Activated CD8-positive, alpha-beta T cell treated with anti-CD3 and anti-CD28 coated beads for 36 hours (primary cell): ENCODE results near the gene MEF2C. TPM values are rescaled to one million over a fixed set of nuclear protein-coding genes. Genes with fewer than 3 reads are reported as not detected.
A peak's percentile ranks its signal among the peaks of the same experiment; 100 is the strongest.

Experiments used
- ATAC-seq: fragments of 200-7000 bp; cut with Tn5 transposase; one replicate; pipeline ENCODE4 v1.10.0; 2021; ENCODE audit warnings: mild to moderate bottlenecking, moderate library complexity
- CTCF ChIA-PET: fragments of 350-600 bp; sonication (Branson Sonifier 250); formaldehyde crosslinking; loops from one replicate; lab custom pipeline; 2021; ENCODE audit warnings: antibody characterized with exemption; lab: Charles Lee
- POLR2A ChIA-PET: fragments of 350-600 bp; sonication (Branson Sonifier 250); formaldehyde crosslinking; loops from one replicate; lab custom pipeline; 2021; ENCODE audit warnings: antibody characterized with exemption; lab: Charles Lee
- DNase-seq: peaks from one replicate; pipeline ENCODE4 v3.0.0-alpha.2; 2020
- H3K27ac Mint-ChIP-seq: one replicate; pipeline ENCODE4 v1.8.0; 2021; ENCODE audit warnings: mild to moderate bottlenecking, mixed read lengths
- H3K27me3 Mint-ChIP-seq: one replicate; pipeline ENCODE4 v1.8.0; 2021; ENCODE audit warnings: mixed read lengths
- H3K36me3 Mint-ChIP-seq: one replicate; pipeline ENCODE4 v1.8.0; 2021; ENCODE audit warnings: low read depth, mixed read lengths
- H3K4me1 Mint-ChIP-seq: one replicate; pipeline ENCODE4 v1.8.0; 2021; ENCODE audit warnings: low read depth, mixed read lengths
- H3K4me3 Mint-ChIP-seq: one replicate; pipeline ENCODE4 v1.8.0; 2021; ENCODE audit warnings: mild to moderate bottlenecking, moderate library complexity, mixed read lengths
- H3K9me3 Mint-ChIP-seq: one replicate; pipeline ENCODE4 v1.8.0; 2021; ENCODE audit warnings: mixed read lengths
- intact Hi-C: fragments of 100-400 bp; cut with micrococcal nuclease; formaldehyde crosslinking; loops from one replicate; pipeline ENCODE4 v1.10.0; 2022
- total RNA-seq, 2 experiments: library from RNA; stranded (reverse); gene quantifications; one replicate each; pipeline ENCODE4 v1.2.3, GENCODE V29; 2021
- TF ChIP-seq, protein P1 (sequence below): fragments of 200-600 bp; IDR thresholded peaks from one replicate; pipeline ENCODE4 v1.8.0; 2022; ENCODE audit warnings: antibody characterized with exemption, mild to moderate bottlenecking

The MEF2C gene
- total RNA-seq, 2 experiments from 2014 or later = 0.27 to 1.3 TPM

DNA sequence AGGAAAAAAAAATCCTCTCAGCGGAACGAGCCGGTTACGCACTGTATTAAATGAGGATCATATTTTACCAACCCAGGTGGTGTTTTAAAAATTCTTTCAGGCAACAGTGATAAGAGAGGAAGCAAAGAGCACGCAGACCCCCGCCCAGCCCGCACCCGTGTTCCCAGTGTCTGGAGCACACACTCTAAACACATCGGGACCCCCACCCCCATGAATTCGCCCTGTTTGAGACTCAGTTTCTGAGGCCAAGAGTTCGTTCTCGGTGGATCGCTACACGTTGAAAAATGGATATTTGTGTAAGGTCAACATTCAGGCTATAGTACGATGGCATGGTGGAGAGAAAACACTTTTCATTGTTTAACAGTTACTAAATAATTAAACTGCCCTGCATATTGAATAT is 196.3 kb downstream of the MEF2C start:
- no peaks in the 10 kb centered on the region for H3K36me3 Mint-ChIP-seq
- H3K27me3 Mint-ChIP-seq = peaks cover 86% of the 10 kb centered on the region
- H3K9me3 Mint-ChIP-seq = no peaks in the 10 kb centered on the region
- no peak overlapping the region for H3K4me3 Mint-ChIP-seq
- intact Hi-C loops = no loop called here
- TF ChIP-seq, protein P1, sequence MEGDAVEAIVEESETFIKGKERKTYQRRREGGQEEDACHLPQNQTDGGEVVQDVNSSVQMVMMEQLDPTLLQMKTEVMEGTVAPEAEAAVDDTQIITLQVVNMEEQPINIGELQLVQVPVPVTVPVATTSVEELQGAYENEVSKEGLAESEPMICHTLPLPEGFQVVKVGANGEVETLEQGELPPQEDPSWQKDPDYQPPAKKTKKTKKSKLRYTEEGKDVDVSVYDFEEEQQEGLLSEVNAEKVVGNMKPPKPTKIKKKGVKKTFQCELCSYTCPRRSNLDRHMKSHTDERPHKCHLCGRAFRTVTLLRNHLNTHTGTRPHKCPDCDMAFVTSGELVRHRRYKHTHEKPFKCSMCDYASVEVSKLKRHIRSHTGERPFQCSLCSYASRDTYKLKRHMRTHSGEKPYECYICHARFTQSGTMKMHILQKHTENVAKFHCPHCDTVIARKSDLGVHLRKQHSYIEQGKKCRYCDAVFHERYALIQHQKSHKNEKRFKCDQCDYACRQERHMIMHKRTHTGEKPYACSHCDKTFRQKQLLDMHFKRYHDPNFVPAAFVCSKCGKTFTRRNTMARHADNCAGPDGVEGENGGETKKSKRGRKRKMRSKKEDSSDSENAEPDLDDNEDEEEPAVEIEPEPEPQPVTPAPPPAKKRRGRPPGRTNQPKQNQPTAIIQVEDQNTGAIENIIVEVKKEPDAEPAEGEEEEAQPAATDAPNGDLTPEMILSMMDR = no peak
- no peak for ATAC-seq
- peaks cover 14% of the 10 kb centered on the region for H3K4me1 Mint-ChIP-seq
- no peak for DNase-seq
- ChIA-PET CTCF (interaction anchor here (6.9 kb wide), 1 partner anchor 907 kb away, joined by 89 read pairs; no protein-coding TSS in a partner anchor), POLR2A (no interaction called here)
- no peak overlapping the region for H3K27ac Mint-ChIP-seq

- Mint-ChIP-seq H3K4me3 (no peak overlapping the region), H3K36me3 (no peaks in the 10 kb centered on the region), H3K9me3 (no peaks in the 10 kb centered on the region), H3K4me1 (peaks cover 10% of the 10 kb centered on the region), H3K27ac (no peak overlapping the region), H3K27me3 (peaks cover 82% of the 10 kb centered on the region)
- POLR2A ChIA-PET = interaction anchor here (1.4 kb wide), 1 partner anchor 12 kb away, joined by 3 read pairs; no protein-coding TSS in a partner anchor
- CTCF ChIA-PET = interaction anchor here (0.7 to 2.3 kb wide), 5 partner anchors 10 to 905 kb away, joined by 3 to 10 read pairs (median 4); no protein-coding TSS in a partner anchor
- DNase-seq = no peak
- intact Hi-C loops = no loop called here
- ATAC-seq = no peak
- TF ChIP-seq, protein P1 = no peak
Measured at GRCh38 chr5:88685591-88686541, 197.1 kb downstream of the MEF2C start.

DNA sequence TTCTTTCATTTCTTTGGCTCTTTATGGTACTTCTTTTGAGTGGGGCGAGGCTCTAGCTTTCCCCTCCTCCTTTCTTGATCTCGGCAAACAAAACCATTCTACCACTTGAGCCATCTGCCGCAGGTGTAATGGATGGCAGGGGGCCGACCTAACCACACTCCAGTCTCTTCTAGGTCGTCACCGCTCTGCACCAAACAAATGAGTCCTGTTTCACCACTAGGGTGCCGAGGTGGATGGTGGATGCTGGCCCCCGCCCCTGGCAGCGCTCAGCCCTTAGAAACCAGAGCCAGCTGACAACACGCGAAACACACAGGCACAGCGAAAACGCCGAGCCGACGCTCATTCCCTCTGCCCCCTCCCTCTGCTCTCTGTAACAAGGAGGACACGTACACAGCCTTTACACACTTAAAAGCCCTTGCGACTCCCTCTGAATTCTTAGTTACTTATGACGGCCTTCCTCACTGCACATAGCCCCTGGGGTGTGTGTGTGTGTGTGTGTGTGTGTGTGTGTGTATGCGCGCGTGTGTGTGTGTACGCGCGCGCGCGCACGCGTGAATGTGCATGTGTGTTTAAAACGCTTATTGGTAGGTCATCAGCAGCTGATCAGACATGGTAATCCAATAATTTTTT is 199.4 kb downstream of the MEF2C start:
- peak; percentile 57 for ATAC-seq
- ChIA-PET POLR2A (no interaction called here), CTCF (interaction anchor here (1.2 to 5.6 kb wide), 3 partner anchors 10 to 903 kb away, joined by 3 to 88 read pairs (median 10); no protein-coding TSS in a partner anchor)
- peak; percentile 34 for DNase-seq
- H3K27me3 Mint-ChIP-seq = peaks cover 77% of the 10 kb centered on the region
- H3K27ac Mint-ChIP-seq = no peak overlapping the region
- H3K4me1 Mint-ChIP-seq = peaks cover 4% of the 10 kb centered on the region
- H3K9me3 Mint-ChIP-seq = no peaks in the 10 kb centered on the region
- TF ChIP-seq, protein P1 = no peak
- peak overlapping the region; percentile 9 for H3K4me3 Mint-ChIP-seq
- peaks cover 2% of the 10 kb centered on the region for H3K36me3 Mint-ChIP-seq
- intact Hi-C loops = loop anchor here (5.0 kb wide), 1 partner anchor 541 kb away; no protein-coding TSS in a partner anchor

DNA sequence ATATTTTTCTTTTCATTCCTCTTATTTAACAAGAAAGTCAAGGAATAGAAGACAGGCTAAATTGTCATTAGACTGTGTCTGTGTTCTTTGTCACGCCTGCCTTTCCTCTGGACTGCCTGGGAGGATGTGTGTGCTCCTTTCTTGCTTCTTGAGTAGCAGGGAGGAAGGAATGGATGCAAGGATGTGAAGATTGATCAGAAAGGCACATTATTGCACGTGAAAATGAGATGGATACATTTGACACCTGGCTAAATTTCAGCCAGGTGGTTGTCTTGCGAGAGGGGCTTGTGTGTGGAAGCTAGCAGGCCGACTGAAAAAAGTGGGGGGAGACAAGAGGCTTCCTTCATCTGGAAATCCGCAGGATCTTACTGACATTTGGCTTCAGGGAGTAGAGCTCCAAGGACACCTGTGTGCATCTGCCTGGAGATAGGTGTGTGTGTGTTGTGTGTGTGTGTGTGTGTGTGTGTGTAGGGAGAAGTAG is 200.1 kb downstream of the MEF2C start:
- CTCF ChIA-PET = interaction anchor here (1.2 to 5.6 kb wide), 4 partner anchors 11 to 903 kb away, joined by 3 to 88 read pairs (median 26); no protein-coding TSS in a partner anchor
- Mint-ChIP-seq H3K27me3 (peaks cover 78% of the 10 kb centered on the region), H3K9me3 (no peaks in the 10 kb centered on the region), H3K27ac (no peak overlapping the region), H3K4me1 (peaks cover 4% of the 10 kb centered on the region), H3K36me3 (peaks cover 2% of the 10 kb centered on the region), H3K4me3 (no peak overlapping the region)
- no peak for ATAC-seq
- intact Hi-C loops = loop anchor here (5.0 kb wide), 1 partner anchor 541 kb away; no protein-coding TSS in a partner anchor
- POLR2A ChIA-PET = no interaction called here
- DNase-seq = no peak
- TF ChIP-seq, protein P1 = no peak
